Stomach (tissue), 4 donors: ENCODE data around the gene HSD11B1L.

Experiments used
- CTCF ChIP-seq, 7 experiments: fragments of 450-650 bp in 4 of 7; fragments of 200-600 bp in 3 of 7; sonication (generic) in 3 of 7; IDR thresholded peaks; one replicate each; pipeline ENCODE4 v1.5.1; 2016 to 2019; ENCODE audit warnings: antibody characterized with exemption in 7 of 7, control low read depth in 2 of 7, mild to moderate bottlenecking in 1 of 7
- POLR2A ChIP-seq, 4 donors: fragments of 450-650 bp; IDR thresholded peaks; one replicate each; pipeline ENCODE4 v1.6.1; 2016; ENCODE audit warnings: antibody characterized with exemption in 4 of 4, control low read depth in 2 of 4, mild to moderate bottlenecking in 1 of 4, moderate library complexity in 1 of 4
- POLR2AphosphoS5 ChIP-seq, 3 donors: sonication (generic); formaldehyde crosslinking; IDR thresholded peaks; one replicate each; pipeline ENCODE4 v1.6.1; 2016; ENCODE audit warnings: antibody characterized with exemption in 3 of 3

- no peak for TF ChIP-seq CTCF (IDR thresholded peaks at IDR 0.05)
- TF ChIP-seq POLR2AphosphoS5 (IDR thresholded peaks at IDR 0.05) = no peak
- no peak for TF ChIP-seq POLR2A (IDR thresholded peaks at IDR 0.05)
Measured at GRCh38 chr19:5676772-5677105, 4.1 kb upstream of the HSD11B1L start.
